Activated B cell treated with CpG ODN at 0.5 μM for 24 hours (primary cell): ENCODE results near the gene EPB41L1. TPM values are rescaled to one million over a fixed set of nuclear protein-coding genes. Genes with fewer than 3 reads are reported as not detected.
A peak's percentile ranks its signal among the peaks of the same experiment; 100 is the strongest.

Source experiments
- ATAC-seq: fragments of 200-7000 bp; cut with Tn5 transposase; one replicate; pipeline ENCODE4 v1.10.0; 2021; ENCODE audit warnings: low read depth, mild to moderate bottlenecking, moderate library complexity
- CTCF ChIA-PET: fragments of 350-600 bp; sonication (Branson Sonifier 250); formaldehyde crosslinking; loops from one replicate; lab custom pipeline; 2021; ENCODE audit warnings: antibody characterized with exemption; lab: Charles Lee
- POLR2A ChIA-PET: fragments of 350-600 bp; sonication (Branson Sonifier 250); formaldehyde crosslinking; loops from one replicate; lab custom pipeline; 2021; ENCODE audit warnings: antibody characterized with exemption; lab: Charles Lee
- DNase-seq: peaks from one replicate; pipeline ENCODE4 v3.0.0; 2022
- H3K27ac Mint-ChIP-seq: one replicate; pipeline ENCODE4 v1.8.0; 2020; ENCODE audit warnings: mixed read lengths
- H3K27me3 Mint-ChIP-seq: one replicate; pipeline ENCODE4 v1.8.0; 2021; ENCODE audit warnings: mixed read lengths
- H3K36me3 Mint-ChIP-seq: one replicate; pipeline ENCODE4 v1.8.0; 2021; ENCODE audit warnings: low read depth, mixed read lengths
- H3K4me1 Mint-ChIP-seq: one replicate; pipeline ENCODE4 v1.8.0; 2021; ENCODE audit warnings: mixed read lengths
- H3K4me3 Mint-ChIP-seq: one replicate; pipeline ENCODE4 v1.8.0; 2020; ENCODE audit warnings: mild to moderate bottlenecking, mixed read lengths
- H3K9me3 Mint-ChIP-seq: one replicate; pipeline ENCODE4 v1.8.0; 2020; ENCODE audit warnings: mixed read lengths
- CTCF ChIP-seq: fragments of 200-600 bp; IDR thresholded peaks from one replicate; pipeline ENCODE4 v1.8.0; 2022; ENCODE audit warnings: antibody characterized with exemption, mild to moderate bottlenecking
- intact Hi-C: fragments of 100-400 bp; cut with micrococcal nuclease; formaldehyde crosslinking; loops from one replicate; pipeline ENCODE4 v1.15.1; 2024
- total RNA-seq: library from RNA; stranded (reverse); gene quantifications from 2 replicates; pipeline ENCODE4 v1.2.3, GENCODE V29; 2022

The EPB41L1 gene
- total RNA-seq, 1 donor from 2014 or later, result 0.64 TPM

GRCh38 chr20:36214684-36215256, 60.2 kb downstream of the EPB41L1 start:
- Mint-ChIP-seq H3K27ac (no peak overlapping the region), H3K27me3 (peaks cover 2% of the 10 kb centered on the region), H3K36me3 (no peaks in the 10 kb centered on the region), H3K4me1 (no peaks in the 10 kb centered on the region), H3K4me3 (no peak overlapping the region), H3K9me3 (no peaks in the 10 kb centered on the region)
- peak; percentile 49 for ATAC-seq
- CTCF ChIA-PET, result interaction anchor here (1.2 kb wide), 1 partner anchor 224 kb away, joined by 3 read pairs; no protein-coding TSS in a partner anchor
- no peak for DNase-seq
- POLR2A ChIA-PET, result no interaction called here
- TF ChIP-seq CTCF, result peak; percentile 34
- intact Hi-C loops, result loop anchor here (1.0 kb wide), 3 partner anchors 225 to 705 kb away; no protein-coding TSS in a partner anchor

DNA sequence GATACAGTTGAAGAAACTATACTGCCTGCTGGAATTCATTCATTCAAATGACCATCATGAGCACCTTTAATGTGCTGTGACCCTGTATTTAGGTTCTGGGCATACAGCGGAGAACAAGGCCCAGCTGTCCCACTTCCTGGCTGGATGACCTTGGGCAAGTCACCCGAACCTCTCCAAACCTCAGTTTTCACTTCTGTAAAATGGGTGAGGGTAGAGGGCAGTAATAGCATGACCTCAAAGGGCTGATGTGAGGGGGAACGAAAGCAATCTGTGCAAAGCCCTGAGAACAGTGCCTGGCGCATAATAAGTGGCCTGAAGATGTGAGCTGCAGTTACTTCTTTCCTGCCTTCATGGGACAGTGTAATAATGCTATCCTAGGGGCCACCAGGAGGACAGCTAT, 61.2 kb downstream of the EPB41L1 start:
- ATAC-seq (no peak), DNase-seq (no peak)
- H3K9me3 Mint-ChIP-seq, result no peaks in the 10 kb centered on the region
- TF ChIP-seq CTCF, result no peak
- H3K27me3 Mint-ChIP-seq, result peaks cover 2% of the 10 kb centered on the region
- H3K36me3 Mint-ChIP-seq, result no peaks in the 10 kb centered on the region
- ChIA-PET CTCF (interaction anchor here (1.2 to 1.4 kb wide), 3 partner anchors 13 to 277 kb away, joined by 3 to 5 read pairs (median 4); no protein-coding TSS in a partner anchor), POLR2A (no interaction called here)
- no peaks in the 10 kb centered on the region for H3K4me1 Mint-ChIP-seq
- H3K4me3 Mint-ChIP-seq, result no peak overlapping the region
- intact Hi-C loops, result no loop called here
- no peak overlapping the region for H3K27ac Mint-ChIP-seq

- intact Hi-C loops, result no loop called here
- ChIA-PET CTCF (interaction anchor here (1.2 to 1.4 kb wide), 3 partner anchors 14 to 277 kb away, joined by 3 to 5 read pairs (median 4); no protein-coding TSS in a partner anchor), POLR2A (no interaction called here)
- no peak overlapping the region for H3K4me3 Mint-ChIP-seq
- no peak overlapping the region for H3K27ac Mint-ChIP-seq
- no peak for TF ChIP-seq CTCF
- ATAC-seq, result no peak
- H3K9me3 Mint-ChIP-seq, result no peaks in the 10 kb centered on the region
- H3K27me3 Mint-ChIP-seq, result peaks cover 5% of the 10 kb centered on the region
- DNase-seq, result no peak
- H3K36me3 Mint-ChIP-seq, result no peaks in the 10 kb centered on the region
- H3K4me1 Mint-ChIP-seq, result no peaks in the 10 kb centered on the region
Observed at GRCh38 chr20:36216314-36217025, 61.9 kb downstream of the EPB41L1 start.

DNA sequence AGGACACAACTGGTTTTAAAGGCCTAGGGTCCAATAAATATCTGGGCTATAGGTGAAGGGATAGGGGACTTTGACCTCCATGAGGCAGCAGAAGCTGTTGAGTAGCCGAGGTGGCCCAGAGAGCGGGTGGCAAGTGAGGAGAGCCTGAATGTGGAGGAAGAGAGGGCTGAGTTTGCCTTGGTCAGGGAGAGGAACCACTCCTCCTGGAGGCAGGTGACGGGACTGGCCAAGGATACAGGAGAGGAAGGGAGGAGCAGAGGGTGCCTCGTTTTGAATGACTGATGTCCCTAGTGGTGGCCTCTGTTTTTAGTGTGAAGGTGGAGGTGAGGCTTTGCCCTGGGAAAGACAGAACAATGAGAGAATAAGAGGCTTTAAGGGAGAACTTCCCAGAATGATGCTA, 62.7 kb downstream of the EPB41L1 start:
- ChIA-PET CTCF (interaction anchor here (1.4 kb wide), 1 partner anchor 703 kb away, joined by 3 read pairs; no protein-coding TSS in a partner anchor), POLR2A (no interaction called here)
- Mint-ChIP-seq H3K27me3 (peaks cover 5% of the 10 kb centered on the region), H3K9me3 (no peaks in the 10 kb centered on the region), H3K4me1 (no peaks in the 10 kb centered on the region), H3K27ac (no peak overlapping the region), H3K4me3 (no peak overlapping the region), H3K36me3 (no peaks in the 10 kb centered on the region)
- no peak for TF ChIP-seq CTCF
- ATAC-seq, result no peak
- intact Hi-C loops, result no loop called here
- no peak for DNase-seq

GRCh38 chr20:36218380-36219064, 64.0 kb downstream of the EPB41L1 start:
- DNase-seq (no peak), ATAC-seq (no peak)
- CTCF ChIA-PET, result interaction anchor here (1.4 kb wide), 1 partner anchor 701 kb away, joined by 3 read pairs; no protein-coding TSS in a partner anchor
- Mint-ChIP-seq H3K36me3 (no peaks in the 10 kb centered on the region), H3K27ac (no peak overlapping the region), H3K4me3 (no peak overlapping the region), H3K4me1 (no peaks in the 10 kb centered on the region), H3K27me3 (peaks cover 5% of the 10 kb centered on the region), H3K9me3 (no peaks in the 10 kb centered on the region)
- intact Hi-C loops, result no loop called here
- POLR2A ChIA-PET, result no interaction called here
- TF ChIP-seq CTCF, result no peak
